Measurements from ENCODE around the gene HYLS1. TPM values are rescaled to one million over a fixed set of nuclear protein-coding genes. Genes with fewer than 3 reads are reported as not detected.

The HYLS1 gene
- total RNA-seq, 1 experiment from 2014 or later, result 2.5 TPM

DNA sequence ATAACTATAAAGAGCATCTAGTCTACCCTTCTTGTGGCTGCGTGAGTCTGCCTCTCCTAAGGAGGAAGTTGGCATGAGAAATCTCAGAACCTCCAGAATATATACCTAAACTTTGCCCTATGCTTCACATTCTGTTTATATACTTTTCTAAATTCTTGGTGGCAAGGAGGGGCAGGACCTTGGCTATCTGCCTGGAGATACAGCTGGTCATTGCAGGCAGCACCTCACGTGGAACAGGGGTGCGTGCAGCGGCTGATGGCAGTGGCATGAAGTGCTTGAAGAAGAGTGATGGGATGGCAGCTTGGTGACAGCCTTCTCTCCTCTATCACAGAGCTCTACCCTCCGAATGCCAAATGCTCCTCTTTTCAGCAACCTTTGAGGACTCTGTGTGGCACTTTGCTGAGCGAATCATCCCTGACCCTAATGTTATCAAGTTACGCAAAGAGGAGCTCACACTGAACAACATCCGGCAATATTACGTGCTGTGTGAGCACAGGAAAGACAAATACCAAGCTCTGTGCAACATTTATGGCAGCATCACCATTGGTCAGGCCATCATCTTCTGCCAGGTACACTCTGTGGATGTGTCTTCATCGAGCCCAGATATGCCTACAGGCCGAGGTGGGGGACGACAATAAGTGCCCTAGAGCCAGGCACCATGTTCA is 29.3 kb downstream of the HYLS1 start:
- Mint-ChIP-seq H3K4me1 (ENCODE audit: low read depth, unreplicated experiment) (no peaks in the 10 kb centered on the region), H3K36me3 (ENCODE audit: insufficient read depth, unreplicated experiment) (no peaks in the 10 kb centered on the region), H3K27ac (ENCODE audit: unreplicated experiment) (no peak overlapping the region), H3K4me3 (ENCODE audit: unreplicated experiment) (no peak overlapping the region), H3K27me3 (ENCODE audit: insufficient read depth, unreplicated experiment) (peaks cover 18% of the 10 kb centered on the region), H3K9me3 (ENCODE audit: unreplicated experiment) (no peaks in the 10 kb centered on the region)
- intact Hi-C loops (cut with micrococcal nuclease; ENCODE audit: unreplicated experiment), result no loop called here
- peaks cover 4% of the 10 kb centered on the region for H3K27me3 ChIP-seq (replicated peaks; ENCODE audit: control insufficient read depth, insufficient read depth, low read length)
- no peaks in the 10 kb centered on the region for H3K9me3 ChIP-seq
- no peaks in the 10 kb centered on the region for H3K4me1 ChIP-seq
- H3K36me3 ChIP-seq (ENCODE audit: control insufficient read depth, insufficient read depth, low read length), result no peaks in the 10 kb centered on the region
- ChIA-PET CTCF (no interaction called here), POLR2A (no interaction called here)
- no peak overlapping the region for H3K4me3 ChIP-seq (ENCODE audit: low read depth, low read length)
- no TSS peak for BruUV-seq (replicated peaks)
- no peak for DNase-seq
- TF ChIP-seq, protein P1, sequence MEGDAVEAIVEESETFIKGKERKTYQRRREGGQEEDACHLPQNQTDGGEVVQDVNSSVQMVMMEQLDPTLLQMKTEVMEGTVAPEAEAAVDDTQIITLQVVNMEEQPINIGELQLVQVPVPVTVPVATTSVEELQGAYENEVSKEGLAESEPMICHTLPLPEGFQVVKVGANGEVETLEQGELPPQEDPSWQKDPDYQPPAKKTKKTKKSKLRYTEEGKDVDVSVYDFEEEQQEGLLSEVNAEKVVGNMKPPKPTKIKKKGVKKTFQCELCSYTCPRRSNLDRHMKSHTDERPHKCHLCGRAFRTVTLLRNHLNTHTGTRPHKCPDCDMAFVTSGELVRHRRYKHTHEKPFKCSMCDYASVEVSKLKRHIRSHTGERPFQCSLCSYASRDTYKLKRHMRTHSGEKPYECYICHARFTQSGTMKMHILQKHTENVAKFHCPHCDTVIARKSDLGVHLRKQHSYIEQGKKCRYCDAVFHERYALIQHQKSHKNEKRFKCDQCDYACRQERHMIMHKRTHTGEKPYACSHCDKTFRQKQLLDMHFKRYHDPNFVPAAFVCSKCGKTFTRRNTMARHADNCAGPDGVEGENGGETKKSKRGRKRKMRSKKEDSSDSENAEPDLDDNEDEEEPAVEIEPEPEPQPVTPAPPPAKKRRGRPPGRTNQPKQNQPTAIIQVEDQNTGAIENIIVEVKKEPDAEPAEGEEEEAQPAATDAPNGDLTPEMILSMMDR (IDR thresholded peaks at IDR 0.05; ENCODE audit: insufficient read depth in 1 of 2, low read depth in 1 of 2, low read length in 1 of 2, severe bottlenecking in 1 of 2, unreplicated experiment in 1 of 2), result no peak

GRCh38 chr11:125918140-125918840 is 30.8 kb downstream of the HYLS1 start:
- no peaks in the 10 kb centered on the region for H3K36me3 Mint-ChIP-seq (ENCODE audit: insufficient read depth, unreplicated experiment)
- peaks cover 4% of the 10 kb centered on the region for H3K27me3 ChIP-seq (replicated peaks; ENCODE audit: control insufficient read depth, insufficient read depth, low read length)
- H3K4me3 ChIP-seq (ENCODE audit: low read depth, low read length), result no peak overlapping the region
- DNase-seq, result no peak
- H3K27me3 Mint-ChIP-seq (ENCODE audit: insufficient read depth, unreplicated experiment), result peaks cover 15% of the 10 kb centered on the region
- CTCF ChIA-PET, result interaction anchor here (1.0 to 2.3 kb wide), 2 partner anchors 143 to 275 kb away, joined by 4 to 9 read pairs; no protein-coding TSS in a partner anchor
- BruUV-seq (replicated peaks), result no TSS peak
- TF ChIP-seq, protein P1 (IDR thresholded peaks at IDR 0.05; ENCODE audit: insufficient read depth in 1 of 2, low read depth in 1 of 2, low read length in 1 of 2, severe bottlenecking in 1 of 2, unreplicated experiment in 1 of 2), result no peak
- H3K4me3 Mint-ChIP-seq (ENCODE audit: unreplicated experiment), result no peak overlapping the region
- H3K4me1 Mint-ChIP-seq (ENCODE audit: low read depth, unreplicated experiment), result no peaks in the 10 kb centered on the region
- intact Hi-C loops (cut with micrococcal nuclease; ENCODE audit: unreplicated experiment), result no loop called here
- H3K9me3 ChIP-seq, result no peaks in the 10 kb centered on the region
- H3K9me3 Mint-ChIP-seq (ENCODE audit: unreplicated experiment), result no peaks in the 10 kb centered on the region
- no peak overlapping the region for H3K27ac Mint-ChIP-seq (ENCODE audit: unreplicated experiment)
- POLR2A ChIA-PET, result no interaction called here
- H3K4me1 ChIP-seq, result no peaks in the 10 kb centered on the region
- no peaks in the 10 kb centered on the region for H3K36me3 ChIP-seq (ENCODE audit: control insufficient read depth, insufficient read depth, low read length)

GRCh38 chr11:125921042-125921441 is 33.6 kb downstream of the HYLS1 start:
- Mint-ChIP-seq H3K4me1 (ENCODE audit: low read depth, unreplicated experiment) (no peaks in the 10 kb centered on the region), H3K4me3 (ENCODE audit: unreplicated experiment) (no peak overlapping the region), H3K27ac (ENCODE audit: unreplicated experiment) (no peak overlapping the region), H3K27me3 (ENCODE audit: insufficient read depth, unreplicated experiment) (peaks cover 12% of the 10 kb centered on the region), H3K9me3 (ENCODE audit: unreplicated experiment) (no peaks in the 10 kb centered on the region), H3K36me3 (ENCODE audit: insufficient read depth, unreplicated experiment) (no peaks in the 10 kb centered on the region)
- no peaks in the 10 kb centered on the region for H3K9me3 ChIP-seq
- TF ChIP-seq, protein P1 (IDR thresholded peaks at IDR 0.05; ENCODE audit: insufficient read depth in 1 of 2, low read depth in 1 of 2, low read length in 1 of 2, severe bottlenecking in 1 of 2, unreplicated experiment in 1 of 2), result no peak
- no TSS peak for BruUV-seq (replicated peaks)
- H3K36me3 ChIP-seq (ENCODE audit: control insufficient read depth, insufficient read depth, low read length), result no peaks in the 10 kb centered on the region
- ChIA-PET CTCF (interaction anchor here (0.8 to 1.6 kb wide), 3 partner anchors 141 to 273 kb away, joined by 3 to 5 read pairs (median 3); partner anchors contain the start of gene CDON), POLR2A (no interaction called here)
- H3K4me3 ChIP-seq (ENCODE audit: low read depth, low read length), result no peak overlapping the region
- no peaks in the 10 kb centered on the region for H3K4me1 ChIP-seq
- H3K27me3 ChIP-seq (replicated peaks; ENCODE audit: control insufficient read depth, insufficient read depth, low read length), result peaks cover 4% of the 10 kb centered on the region
- DNase-seq, result no peak
- intact Hi-C loops (cut with micrococcal nuclease; ENCODE audit: unreplicated experiment), result loop anchor here (5.0 kb wide), 2 partner anchors 221 to 346 kb away; partner anchors contain the start of genes FOXRED1 and SRPRA
